IMR-90 (cell line): Measurements from ENCODE around the gene UBALD1. TPM values are rescaled to one million over a fixed set of nuclear protein-coding genes. Genes with fewer than 3 reads are reported as not detected.

Experiments
- ATAC-seq: fragments of 200-7000 bp; cut with Tn5 transposase; 2 replicates; pipeline ENCODE4 v1.9.1; 2020; ENCODE audit warnings: low read depth, mild to moderate bottlenecking, moderate library complexity
- BruUV-seq: library from RNA; stranded (reverse); fragments of 400-500 nt; replicated peaks from 2 replicates; lab custom pipeline; 2021; lab: Mats Ljungman, UMichigan
- CTCF ChIA-PET: fragments of 300-600 bp; formaldehyde crosslinking; extraction: SDS; loops from one replicate; lab custom pipeline; 2021; ENCODE audit warnings: antibody characterized with exemption; lab: Yijun Ruan, JAX
- POLR2A ChIA-PET: fragments of 300-600 bp; sonication (Branson Sonifier 250); formaldehyde crosslinking; loops from one replicate; lab custom pipeline; 2022; ENCODE audit warnings: antibody characterized with exemption; ENCODE audit not compliant: unreplicated experiment; lab: Charles Lee
- DNase-seq: peaks from one replicate; pipeline ENCODE4 v3.0.0; 2013
- H2AFZ ChIP-seq: replicated peaks from 2 replicates; pipeline ENCODE3; 2013; ENCODE audit warnings: low read length, mild to moderate bottlenecking; ENCODE audit not compliant: poor library complexity
- H2AK5ac ChIP-seq: 2 replicates; pipeline ENCODE4 v1.6.1; 2013; ENCODE audit warnings: low read depth, low read length, inconsistent platforms
- H2AK9ac ChIP-seq: replicated peaks from 2 replicates; pipeline ENCODE3; 2013; ENCODE audit warnings: mild to moderate bottlenecking, low read depth, low read length, moderate library complexity; ENCODE audit not compliant: poor library complexity
- H2BK120ac ChIP-seq: 2 replicates; pipeline ENCODE4 v1.6.1; 2013; ENCODE audit warnings: low read depth, low read length, inconsistent platforms
- H2BK15ac ChIP-seq: 3 replicates; pipeline ENCODE4 v1.6.1; 2013; ENCODE audit warnings: low read depth, low read length, inconsistent platforms
- H2BK20ac ChIP-seq: 2 replicates; pipeline ENCODE4 v1.6.1; 2013; ENCODE audit warnings: low read depth, mild to moderate bottlenecking, inconsistent platforms, low read length, moderate library complexity
- H2BK5ac ChIP-seq: 2 replicates; pipeline ENCODE4 v1.6.1; 2013; ENCODE audit warnings: mild to moderate bottlenecking, low read depth, low read length, inconsistent platforms; ENCODE audit not compliant: poor library complexity, severe bottlenecking
- H3K14ac ChIP-seq: replicated peaks from 2 replicates; pipeline ENCODE4 v1.6.1; 2013; ENCODE audit warnings: low read depth, low read length, inconsistent platforms
- H3K18ac ChIP-seq: 2 replicates; pipeline ENCODE4 v1.6.1; 2013; ENCODE audit warnings: low read depth, low read length, control low read depth
- H3K23ac ChIP-seq: 2 replicates; pipeline ENCODE4 v1.6.1; 2013; ENCODE audit warnings: low read depth, low read length, inconsistent platforms
- H3K27ac ChIP-seq: 2 replicates; pipeline ENCODE4 v1.5.1; 2013; ENCODE audit warnings: mild to moderate bottlenecking, control low read depth, low read length; ENCODE audit not compliant: insufficient read depth
- H3K27me3 ChIP-seq: 2 replicates; pipeline ENCODE4 v1.6.1; 2013; ENCODE audit warnings: low read length; ENCODE audit not compliant: control insufficient read depth, insufficient read depth
- H3K36me3 ChIP-seq: 2 replicates; pipeline ENCODE4 v1.6.1; 2013; ENCODE audit warnings: low read length, mixed read lengths; ENCODE audit not compliant: control insufficient read depth, insufficient read depth
- H3K4ac ChIP-seq: 2 replicates; pipeline ENCODE4 v1.6.1; 2013; ENCODE audit warnings: low read depth, low read length, inconsistent platforms
- H3K4me1 ChIP-seq: 2 replicates; pipeline ENCODE4 v1.6.1; 2013; ENCODE audit warnings: low read length, mixed read lengths; ENCODE audit not compliant: control insufficient read depth, insufficient read depth
- H3K4me2 ChIP-seq: 2 replicates; pipeline ENCODE4 v1.6.1; 2013; ENCODE audit warnings: low read depth, mild to moderate bottlenecking, control low read depth, low read length, moderate library complexity
- H3K4me3 ChIP-seq: 2 replicates; pipeline ENCODE4 v1.5.1; 2013; ENCODE audit warnings: low read depth, mild to moderate bottlenecking, control low read depth, low read length, moderate library complexity; ENCODE audit not compliant: insufficient read depth
- H3K56ac ChIP-seq: 2 replicates; pipeline ENCODE4 v1.6.1; 2013; ENCODE audit warnings: low read length, inconsistent platforms; ENCODE audit not compliant: insufficient read depth; ENCODE audit errors: extremely low read depth
- H3K79me1 ChIP-seq, 2 experiments: 2 replicates each; pipeline ENCODE4 v1.6.1; 2013; ENCODE audit warnings: low read length in 2 of 2, inconsistent platforms in 1 of 2, low read depth in 1 of 2
- H3K9ac ChIP-seq: 2 replicates; pipeline ENCODE4 v1.6.1; 2013; ENCODE audit warnings: low read depth, low read length, control low read depth
- H3K9me1 ChIP-seq: 2 replicates; pipeline ENCODE4 v1.6.1; 2013; ENCODE audit warnings: low read length, inconsistent platforms; ENCODE audit not compliant: insufficient read depth
- H3K9me3 ChIP-seq: 2 replicates; pipeline ENCODE4 v1.6.1; 2013; ENCODE audit warnings: low read length; ENCODE audit not compliant: control insufficient read depth, insufficient read depth
- H4K20me1 ChIP-seq: 2 replicates; pipeline ENCODE4 v1.6.1; 2013; ENCODE audit warnings: low read length, inconsistent platforms; ENCODE audit not compliant: insufficient read depth
- H4K5ac ChIP-seq: 2 replicates; pipeline ENCODE4 v1.6.1; 2013; ENCODE audit warnings: mild to moderate bottlenecking, low read depth, low read length, control low read depth
- H4K8ac ChIP-seq, 2 experiments: 2 replicates each; pipeline ENCODE4 v1.6.1; 2013; ENCODE audit warnings: low read depth in 2 of 2, low read length in 2 of 2, control low read depth in 1 of 2, inconsistent platforms in 1 of 2
- H4K91ac ChIP-seq: 2 replicates; pipeline ENCODE4 v1.6.1; 2013; ENCODE audit warnings: low read depth, low read length, inconsistent platforms; ENCODE audit not compliant: insufficient read depth
- CEBPB ChIP-seq: IDR thresholded peaks from 2 replicates; pipeline ENCODE4 v1.6.1; 2012; ENCODE audit warnings: low read depth, low read length, improper control_type of control experiment
- CTCF ChIP-seq: conservative IDR thresholded peaks from 2 replicates; pipeline ENCODE4 v1.5.1; 2012; ENCODE audit warnings: mild to moderate bottlenecking, low read depth, low read length, improper control_type of control experiment
- MAZ ChIP-seq: IDR thresholded peaks from 2 replicates; pipeline ENCODE4 v1.6.1; 2012; ENCODE audit warnings: low read depth, mild to moderate bottlenecking, low read length, improper control_type of control experiment, moderate library complexity, borderline replicate concordance
- POLR2A ChIP-seq: IDR thresholded peaks from 2 replicates; pipeline ENCODE4 v1.6.1; 2012; ENCODE audit warnings: mild to moderate bottlenecking, low read depth, low read length
- RAD21 ChIP-seq: IDR thresholded peaks from 2 replicates; pipeline ENCODE4 v1.6.1; 2012; ENCODE audit warnings: low read length, improper control_type of control experiment
- RCOR1 ChIP-seq: IDR thresholded peaks from 2 replicates; pipeline ENCODE4 v1.6.1; 2012; ENCODE audit warnings: mild to moderate bottlenecking, low read length, improper control_type of control experiment; ENCODE audit not compliant: insufficient replicate concordance
- RFX5 ChIP-seq: IDR thresholded peaks from 2 replicates; pipeline ENCODE4 v1.8.0; 2012; ENCODE audit warnings: low read depth, mild to moderate bottlenecking, low read length, moderate library complexity
- SMC3 ChIP-seq: fragments of 150-350 bp; IDR thresholded peaks from 2 replicates; pipeline ENCODE4 v1.6.1; 2016; ENCODE audit warnings: low read depth, mild to moderate bottlenecking, antibody characterized with exemption, low read length, moderate library complexity
- WGBS, 2 experiments: methylation state at CpG; one replicate each; pipeline versions ENCODE4 v1.1.5 to v1.1.7; 2013; ENCODE audit warnings: missing lambda C conversion rate in 2 of 2; ENCODE audit not compliant: insufficient read length in 1 of 2; ENCODE audit errors: extremely low coverage in 2 of 2; 5-methylcytosine and 5-hydroxymethylcytosine counted together
- dilution Hi-C: fragments of 300-500 bp; cut with HindIII; formaldehyde crosslinking; loops from one replicate; pipeline ENCODE4 v1.14.3; 2018; ENCODE audit warnings: low sequenced_read_pairs; ENCODE audit not compliant: unreplicated experiment
- in situ Hi-C: fragments of 300-500 bp; cut with MboI; formaldehyde crosslinking; loops from 3 replicates; pipeline ENCODE4 v1.14.3; 2019; ENCODE audit warnings: low sequenced_read_pairs, inconsistent platforms, mixed read lengths
- intact Hi-C: fragments of 100-400 bp; cut with micrococcal nuclease; formaldehyde crosslinking; loops from 2 replicates; pipeline ENCODE4 v1.10.0; 2022
- polyA plus RNA-seq, 3 experiments: library from polyadenylated mRNA; depleted of rRNA; stranded (reverse); fragments of >200 nt; gene quantifications; 2 replicates each; pipeline ENCODE4 v1.2.3, GENCODE V29; 2012; ENCODE audit warnings: low replicate concordance in 1 of 3
- total RNA-seq: library from RNA; depleted of rRNA; stranded (reverse); fragments of >200 nt; gene quantifications from 2 replicates; pipeline ENCODE4 v1.2.3, GENCODE V29; 2012
- TF ChIP-seq, protein P1 (sequence below): fragments of 150-350 bp; IDR thresholded peaks from 2 replicates; pipeline ENCODE4 v1.6.1; 2016; ENCODE audit warnings: low read depth, mild to moderate bottlenecking, low read length, moderate library complexity, borderline replicate concordance

The UBALD1 gene
- total and polyA plus RNA-seq, 2 of the 4 experiments (the other 2 are of a cell fraction) = 1.3 to 14.5 TPM

DNA sequence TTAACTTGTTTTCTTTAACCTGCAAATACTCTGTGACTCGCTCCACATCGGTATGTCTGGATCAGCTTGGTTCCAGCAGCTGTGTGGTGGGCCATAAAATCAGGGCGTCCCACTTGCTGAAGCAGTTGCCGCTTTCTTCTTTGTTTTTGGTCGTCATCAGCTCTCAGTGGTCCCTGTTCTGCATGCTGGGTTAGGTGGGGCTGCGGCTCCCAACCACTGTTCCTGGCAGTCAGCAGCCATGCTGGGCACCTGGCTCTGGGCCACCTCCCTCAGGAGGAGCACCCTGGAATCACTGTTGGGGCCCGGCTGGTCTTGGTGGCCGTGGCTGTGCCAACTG lies 32.9 kb upstream of the UBALD1 start:
- ChIA-PET POLR2A (no interaction called here), CTCF (no interaction called here)
- no peak for DNase-seq
- H2BK5ac ChIP-seq = no peak overlapping the region
- no peak for ATAC-seq
- H2AFZ ChIP-seq = no peak overlapping the region
- H3K9ac ChIP-seq = no peak overlapping the region
- H2BK120ac ChIP-seq = no peak overlapping the region
- H3K27me3 ChIP-seq = no peaks in the 10 kb centered on the region
- 100% methylated on average over 4 of the region's 8 CpGs; no CpG with 5 or more reads in 1 of the 2 experiments for WGBS, 2 experiments
- H3K9me1 ChIP-seq = no peaks in the 10 kb centered on the region
- H3K27ac ChIP-seq = no peak overlapping the region
- no peak overlapping the region for H2AK5ac ChIP-seq
- dilution Hi-C loops = no loop called here
- peaks cover 15 to 60% of the 10 kb centered on the region in 2 experiments for H3K79me1 ChIP-seq
- H3K4ac ChIP-seq = no peak overlapping the region
- no peak overlapping the region for H4K8ac ChIP-seq
- in situ Hi-C loops = no loop called here
- no peak overlapping the region for H4K91ac ChIP-seq
- H3K23ac ChIP-seq = no peak overlapping the region
- H3K4me1 ChIP-seq = no peaks in the 10 kb centered on the region
- no TSS peak for BruUV-seq
- H4K20me1 ChIP-seq = peaks cover 62% of the 10 kb centered on the region
- H2BK20ac ChIP-seq = no peak overlapping the region
- H3K36me3 ChIP-seq = peaks cover 30% of the 10 kb centered on the region
- no peak overlapping the region for H2BK15ac ChIP-seq
- no peak overlapping the region for H2AK9ac ChIP-seq
- TF ChIP-seq MAZ = no peak
- no peak for TF ChIP-seq SMC3
- TF ChIP-seq RFX5 = no peak
- TF ChIP-seq POLR2A = no peak
- no peak for TF ChIP-seq RAD21
- no peak for TF ChIP-seq CEBPB
- no peak for TF ChIP-seq CTCF
- TF ChIP-seq, protein P1, sequence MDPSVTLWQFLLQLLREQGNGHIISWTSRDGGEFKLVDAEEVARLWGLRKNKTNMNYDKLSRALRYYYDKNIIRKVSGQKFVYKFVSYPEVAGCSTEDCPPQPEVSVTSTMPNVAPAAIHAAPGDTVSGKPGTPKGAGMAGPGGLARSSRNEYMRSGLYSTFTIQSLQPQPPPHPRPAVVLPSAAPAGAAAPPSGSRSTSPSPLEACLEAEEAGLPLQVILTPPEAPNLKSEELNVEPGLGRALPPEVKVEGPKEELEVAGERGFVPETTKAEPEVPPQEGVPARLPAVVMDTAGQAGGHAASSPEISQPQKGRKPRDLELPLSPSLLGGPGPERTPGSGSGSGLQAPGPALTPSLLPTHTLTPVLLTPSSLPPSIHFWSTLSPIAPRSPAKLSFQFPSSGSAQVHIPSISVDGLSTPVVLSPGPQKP = no peak
- no peak for TF ChIP-seq RCOR1
- no peak overlapping the region for H3K4me3 ChIP-seq
- H4K5ac ChIP-seq = no peak overlapping the region
- no peaks in the 10 kb centered on the region for H3K9me3 ChIP-seq
- no peak overlapping the region for H3K56ac ChIP-seq
- H3K18ac ChIP-seq = no peak overlapping the region
- H3K14ac ChIP-seq = no peak overlapping the region
- intact Hi-C loops = no loop called here
- no peak overlapping the region for H3K4me2 ChIP-seq
